T-helper 2 cell (primary cell): ENCODE data around the gene PPP2R1B.

Experiments
- DNase-seq, 5 experiments: peaks; one replicate each; pipeline versions ENCODE4 v3.0.0 to v3.0.0-alpha.2; 2012 to 2022

PPP2R1B gene

DNA sequence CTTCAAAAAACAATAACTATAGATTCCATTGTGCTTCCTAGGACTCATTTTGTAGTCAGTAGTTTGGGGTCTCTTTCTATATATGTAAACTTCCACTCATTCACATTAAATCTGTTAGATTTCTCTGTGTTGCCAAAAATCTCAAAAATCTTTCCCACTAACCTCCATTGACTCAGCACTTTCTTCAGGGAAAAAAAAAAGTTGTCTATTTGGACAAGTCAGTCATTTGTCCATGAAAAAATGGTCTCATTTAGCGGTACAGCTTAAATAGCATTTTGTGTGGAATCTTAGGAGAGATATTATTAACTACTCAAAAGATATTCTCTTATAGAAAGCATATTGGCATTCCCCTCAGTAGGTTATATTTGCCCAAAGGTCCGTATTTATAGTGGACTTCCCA lies 81.9 kb downstream of the PPP2R1B start:
- no peak for DNase-seq

GRCh38 chr11:111683806-111684205 lies 82.4 kb downstream of the PPP2R1B start:
- no peak for DNase-seq

DNA sequence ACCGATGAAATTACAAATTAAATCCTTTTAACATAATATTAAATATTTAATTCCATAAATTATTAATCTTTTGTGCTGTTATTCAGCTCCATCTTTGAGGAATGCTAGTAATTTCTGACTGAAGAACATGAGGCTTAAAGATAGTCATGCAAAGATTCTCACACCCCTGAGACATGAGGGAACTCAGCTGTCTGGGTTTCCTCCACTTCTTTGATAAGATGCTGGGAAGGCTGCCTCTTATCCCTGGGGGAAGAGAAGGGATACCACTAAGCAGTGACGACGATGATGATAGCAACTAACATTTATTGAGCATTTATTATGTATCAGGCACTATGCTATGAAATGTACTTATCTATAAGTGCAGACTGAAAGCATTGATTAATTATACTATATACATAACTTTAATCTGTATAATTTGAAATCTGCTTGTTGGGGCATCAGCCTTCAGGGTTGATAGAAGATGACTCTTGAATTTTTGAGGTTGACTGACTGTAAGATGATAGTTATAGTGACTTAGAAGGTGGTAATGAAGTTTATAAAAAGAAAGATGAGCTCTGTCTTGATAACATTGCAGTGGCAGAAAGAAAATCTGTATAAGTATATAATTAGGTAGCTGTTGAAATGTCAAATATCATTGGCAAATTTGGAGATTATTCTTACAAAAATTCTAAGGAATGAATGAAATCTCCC lies 85.6 kb downstream of the PPP2R1B start:
- no peak for DNase-seq
